ENCODE data around the gene ZRANB2.

ZRANB2 gene, protein sequence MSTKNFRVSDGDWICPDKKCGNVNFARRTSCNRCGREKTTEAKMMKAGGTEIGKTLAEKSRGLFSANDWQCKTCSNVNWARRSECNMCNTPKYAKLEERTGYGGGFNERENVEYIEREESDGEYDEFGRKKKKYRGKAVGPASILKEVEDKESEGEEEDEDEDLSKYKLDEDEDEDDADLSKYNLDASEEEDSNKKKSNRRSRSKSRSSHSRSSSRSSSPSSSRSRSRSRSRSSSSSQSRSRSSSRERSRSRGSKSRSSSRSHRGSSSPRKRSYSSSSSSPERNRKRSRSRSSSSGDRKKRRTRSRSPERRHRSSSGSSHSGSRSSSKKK

GRCh38 chr1:71080739-71081696 is at the start of gene ZRANB2:
Gene ZRANB2, minus strand, starts transcription at chr1:71081035. Its CDS starts 40 bp downstream, at chr1:71080995.
- peak within 1 kb of the TSS; percentile 72 for H3K27ac ChIP-seq (ENCODE audit: extremely low read depth, low read depth, low read length)
- H3K4me3 ChIP-seq (ENCODE audit: low read depth, low read length) = peak within 1 kb of the TSS; percentile 70
- H3K4me1 ChIP-seq (ENCODE audit: control insufficient read depth, insufficient read depth, low read length) = 0 out of 2 replicates have a peak, but pooled peaks cover 3% of the 10 kb centered on the region
- peaks cover 15 to 31% of the 10 kb centered on the region in 2 experiments for H3K36me3 ChIP-seq (ENCODE audit: control insufficient read depth in 2 of 2, insufficient read depth in 1 of 2, low read length in 2 of 2)
- H3K9me3 ChIP-seq (ENCODE audit: control insufficient read depth, insufficient read depth, low read depth, low read length) = no peaks in the 10 kb centered on the region
- POLR2A ChIA-PET = interaction anchor here (0.7 to 1.3 kb wide), 3 partner anchors 10 to 671 kb away, joined by 3 read pairs; no protein-coding TSS in a partner anchor
- CTCF ChIA-PET = interaction anchor here (0.8 to 1.5 kb wide), 4 partner anchors 8 to 81 kb away, joined by 3 to 9 read pairs (median 4); no protein-coding TSS in a partner anchor
- TF ChIP-seq WT1 (tag by site-specific recombination; IDR thresholded peaks at IDR 0.05) (no peak), SP3 (tag by site-specific recombination; IDR thresholded peaks at IDR 0.05) (peak; percentile 77), ZNF48 (tag by site-specific recombination; IDR thresholded peaks at IDR 0.05) (no peak), BCL6B (tag by site-specific recombination; IDR thresholded peaks at IDR 0.05) (no peak), ZNF335 (tag by site-specific recombination; conservative IDR thresholded peaks at IDR 0.05) (peak; percentile 100), ZNF341 (tag by site-specific recombination; IDR thresholded peaks at IDR 0.05; ENCODE audit: low read depth) (peak; percentile 78), GLIS1 (tag by site-specific recombination; IDR thresholded peaks at IDR 0.05) (peak; percentile 46; the same call in 1 of the 2 replicates), ZNF37A (tag by site-specific recombination; IDR thresholded peaks at IDR 0.05) (no peak; the same call in 1 of the 2 replicates), ZNF10 (tag by site-specific recombination; IDR thresholded peaks at IDR 0.05) (no peak), ZNF324 (tag by site-specific recombination; IDR thresholded peaks at IDR 0.05) (peak; percentile 92), ZNF18 (tag by site-specific recombination; IDR thresholded peaks at IDR 0.05) (no peak), ZNF404 (tag by site-specific recombination; IDR thresholded peaks at IDR 0.05) (no peak), OVOL3 (tag by site-specific recombination; IDR thresholded peaks at IDR 0.05) (no peak), KLF8 (tag by site-specific recombination; IDR thresholded peaks at IDR 0.05) (peak; percentile 74), ZNF623 (tag by site-specific recombination; IDR thresholded peaks at IDR 0.05) (no peak), ZNF777 (tag by site-specific recombination; IDR thresholded peaks at IDR 0.05; ENCODE audit: borderline replicate concordance) (no peak), RBAK (tag by site-specific recombination; IDR thresholded peaks at IDR 0.05) (no peak), MEIS1 (CRISPR knock-in tag; IDR thresholded peaks at IDR 0.05; ENCODE audit: borderline replicate concordance) (no peak), ZBTB7A (tag by site-specific recombination; IDR thresholded peaks at IDR 0.05; ENCODE audit: low read depth) (no peak), ZNF776 (tag by site-specific recombination; IDR thresholded peaks at IDR 0.05; ENCODE audit: borderline replicate concordance) (no peak), ZNF621 (tag by site-specific recombination; IDR thresholded peaks at IDR 0.05) (no peak), ZNF280D (tag by site-specific recombination; IDR thresholded peaks at IDR 0.05) (no peak), ZNF140 (tag by site-specific recombination; IDR thresholded peaks at IDR 0.05) (no peak), ZNF175 (tag by site-specific recombination; IDR thresholded peaks at IDR 0.05) (no peak), ZNF223 (tag by site-specific recombination; IDR thresholded peaks at IDR 0.05) (no peak), ZFP41 (tag by site-specific recombination; IDR thresholded peaks at IDR 0.05; ENCODE audit: borderline replicate concordance) (no peak)
- TF ChIP-seq, protein P1, sequence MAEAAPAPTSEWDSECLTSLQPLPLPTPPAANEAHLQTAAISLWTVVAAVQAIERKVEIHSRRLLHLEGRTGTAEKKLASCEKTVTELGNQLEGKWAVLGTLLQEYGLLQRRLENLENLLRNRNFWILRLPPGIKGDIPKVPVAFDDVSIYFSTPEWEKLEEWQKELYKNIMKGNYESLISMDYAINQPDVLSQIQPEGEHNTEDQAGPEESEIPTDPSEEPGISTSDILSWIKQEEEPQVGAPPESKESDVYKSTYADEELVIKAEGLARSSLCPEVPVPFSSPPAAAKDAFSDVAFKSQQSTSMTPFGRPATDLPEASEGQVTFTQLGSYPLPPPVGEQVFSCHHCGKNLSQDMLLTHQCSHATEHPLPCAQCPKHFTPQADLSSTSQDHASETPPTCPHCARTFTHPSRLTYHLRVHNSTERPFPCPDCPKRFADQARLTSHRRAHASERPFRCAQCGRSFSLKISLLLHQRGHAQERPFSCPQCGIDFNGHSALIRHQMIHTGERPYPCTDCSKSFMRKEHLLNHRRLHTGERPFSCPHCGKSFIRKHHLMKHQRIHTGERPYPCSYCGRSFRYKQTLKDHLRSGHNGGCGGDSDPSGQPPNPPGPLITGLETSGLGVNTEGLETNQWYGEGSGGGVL (tag by site-specific recombination; IDR thresholded peaks at IDR 0.05) = no peak
- TF ChIP-seq, protein P2, sequence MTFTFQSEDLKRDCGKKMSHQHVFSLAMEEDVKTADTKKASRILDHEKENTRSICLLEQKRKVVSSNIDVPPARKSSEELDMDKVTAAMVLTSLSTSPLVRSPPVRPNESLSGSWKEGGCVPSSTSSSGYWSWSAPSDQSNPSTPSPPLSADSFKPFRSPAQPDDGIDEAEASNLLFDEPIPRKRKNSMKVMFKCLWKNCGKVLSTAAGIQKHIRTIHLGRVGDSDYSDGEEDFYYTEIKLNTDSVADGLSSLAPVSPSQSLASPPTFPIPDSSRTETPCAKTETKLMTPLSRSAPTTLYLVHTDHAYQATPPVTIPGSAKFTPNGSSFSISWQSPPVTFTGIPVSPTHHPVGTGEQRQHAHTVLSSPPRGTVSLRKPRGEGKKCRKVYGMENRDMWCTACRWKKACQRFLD (tag by site-specific recombination; IDR thresholded peaks at IDR 0.05) = no peak
